Stomach smooth muscle (tissue), 2 donors: ENCODE results near the gene KCNJ4.

Source experiments
- H3K27ac ChIP-seq: one replicate; pipeline ENCODE4 v1.7.0; 2013; ENCODE audit warnings: mild to moderate bottlenecking, low read length, inconsistent platforms
- H3K27me3 ChIP-seq, 2 donors: one replicate each; pipeline ENCODE4 v1.7.0; 2013; ENCODE audit warnings: low read length in 2 of 2; ENCODE audit not compliant: insufficient read depth in 2 of 2, control insufficient read depth in 1 of 2
- H3K36me3 ChIP-seq, 2 donors: one replicate each; pipeline ENCODE4 v1.7.0; 2013; ENCODE audit warnings: low read length in 2 of 2; ENCODE audit not compliant: control insufficient read depth in 2 of 2, insufficient read depth in 2 of 2
- H3K4me1 ChIP-seq: one replicate; pipeline ENCODE4 v1.7.0; 2013; ENCODE audit warnings: low read length; ENCODE audit not compliant: control insufficient read depth, insufficient read depth
- H3K4me3 ChIP-seq, 2 donors: one replicate each; pipeline ENCODE4 v1.7.0; 2013; ENCODE audit warnings: low read length in 2 of 2
- H3K9ac ChIP-seq, 2 donors: one replicate each; pipeline ENCODE4 v1.7.0; 2013; ENCODE audit warnings: low read length in 2 of 2, mild to moderate bottlenecking in 1 of 2
- H3K9me3 ChIP-seq, 2 donors: one replicate each; pipeline ENCODE4 v1.7.0; 2013; ENCODE audit warnings: low read length in 2 of 2; ENCODE audit not compliant: control insufficient read depth in 2 of 2
- donor health status: healthy.
- donor health status: Pancreatic carcinoma.

The KCNJ4 gene

DNA sequence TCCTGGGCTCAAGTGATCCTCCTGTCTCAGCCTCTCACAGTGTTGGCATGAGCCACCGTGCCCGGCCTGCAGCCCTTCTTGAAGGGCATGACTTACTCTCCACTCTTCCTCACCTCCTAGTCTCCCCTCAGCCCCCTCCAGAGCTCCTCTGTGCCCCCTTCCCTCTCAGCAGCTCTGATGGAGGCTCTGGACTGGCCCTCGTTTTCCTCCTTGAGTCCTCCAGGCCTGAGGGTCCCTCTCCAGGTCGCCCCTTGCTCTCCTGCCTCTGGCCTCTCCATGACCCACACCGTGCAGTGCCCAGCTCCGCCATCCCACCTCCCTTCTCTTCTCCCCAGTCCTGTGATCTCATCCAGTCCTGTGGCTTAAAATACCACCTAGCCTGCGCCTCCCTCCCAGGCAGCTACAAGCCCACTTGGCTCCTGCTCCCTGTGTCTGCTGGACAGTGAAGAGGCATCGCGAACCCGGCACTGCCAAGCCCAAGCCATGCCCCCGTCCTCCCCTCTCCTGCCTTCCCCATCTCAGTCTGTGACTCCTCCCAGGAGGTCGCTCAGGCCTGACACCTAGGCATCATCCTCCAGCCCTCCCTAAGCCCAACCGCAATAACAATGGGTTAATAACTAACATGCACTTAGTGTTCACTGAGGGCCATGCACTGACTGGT lies 11.9 kb downstream of the KCNJ4 start:
- Histone ChIP-seq H3K27me3 (peaks cover 2 to 5% of the 10 kb centered on the region in 2 donors), H3K4me3 (no peak overlapping the region), H3K9me3 (no peaks in the 10 kb centered on the region), H3K27ac (no peak overlapping the region), H3K4me1 (no peaks in the 10 kb centered on the region), H3K9ac (no peak overlapping the region), H3K36me3 (no peaks in the 10 kb centered on the region)

GRCh38 chr22:38441620-38442287 lies 13.2 kb downstream of the KCNJ4 start:
- Histone ChIP-seq H3K9me3 (no peaks in the 10 kb centered on the region), H3K9ac (no peak overlapping the region), H3K4me3 (no peak overlapping the region), H3K36me3 (no peaks in the 10 kb centered on the region), H3K27me3 (peaks cover 2 to 5% of the 10 kb centered on the region in 2 donors), H3K4me1 (no peaks in the 10 kb centered on the region), H3K27ac (no peak overlapping the region)

DNA sequence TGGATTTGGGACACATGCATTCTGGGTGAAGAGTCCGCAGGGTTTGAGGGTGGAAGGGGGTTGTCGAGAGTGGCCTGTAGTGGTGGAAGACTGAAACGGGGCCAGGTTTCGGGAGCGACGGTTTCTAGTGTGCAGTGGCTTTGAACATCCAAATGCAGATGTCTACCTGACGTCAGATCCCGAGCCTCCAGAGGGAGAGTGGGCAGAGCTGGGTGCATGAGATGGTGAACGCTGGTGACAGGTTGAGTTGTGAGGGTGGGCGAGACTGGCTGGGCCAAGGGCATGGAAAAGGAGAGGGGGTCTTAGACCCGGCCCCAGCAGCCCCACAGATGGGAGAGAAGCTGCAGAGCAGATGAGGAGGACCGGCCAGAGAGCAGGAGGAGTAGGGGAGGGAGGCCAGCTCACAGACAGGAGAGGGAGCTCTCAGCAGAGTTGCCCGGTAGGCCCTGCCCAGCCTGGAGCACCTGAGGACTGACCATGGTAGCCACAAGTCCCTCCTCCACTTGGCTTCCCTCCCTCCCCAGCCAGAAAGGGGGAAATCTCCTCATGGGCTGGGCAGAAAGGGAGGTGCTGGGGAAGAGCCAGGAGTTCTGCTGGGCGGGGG lies 14.2 kb downstream of the KCNJ4 start:
- Histone ChIP-seq H3K36me3 (no peaks in the 10 kb centered on the region), H3K4me1 (no peaks in the 10 kb centered on the region), H3K9me3 (no peaks in the 10 kb centered on the region), H3K27me3 (no peaks in the 10 kb centered on the region), H3K4me3 (no peak overlapping the region), H3K27ac (no peak overlapping the region), H3K9ac (no peak overlapping the region)

DNA sequence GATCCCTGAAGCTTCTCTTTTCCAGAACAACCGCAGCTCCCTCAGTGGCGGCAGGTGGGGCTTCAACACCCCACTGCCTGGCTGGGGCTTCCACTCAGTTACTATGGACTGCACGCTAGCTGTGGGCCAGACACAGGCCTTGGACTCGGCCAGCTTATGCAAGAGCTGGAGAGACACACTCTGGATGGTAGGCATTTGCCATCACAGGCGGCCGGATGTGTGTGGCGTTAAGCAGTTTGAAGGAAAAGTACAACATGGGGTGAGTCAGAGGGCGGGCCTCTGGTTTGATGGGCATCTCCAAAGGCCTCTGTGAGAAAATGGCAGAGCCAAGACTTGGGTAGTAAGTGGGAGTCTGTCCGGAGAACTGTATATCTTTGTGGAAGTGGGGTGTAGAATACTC lies 17.6 kb downstream of the KCNJ4 start:
- H3K27me3 ChIP-seq, result peaks cover 0 to 5% of the 10 kb centered on the region in 2 donors
- H3K27ac ChIP-seq, result no peak overlapping the region
- no peak overlapping the region for H3K9ac ChIP-seq
- H3K4me3 ChIP-seq, result no peak overlapping the region
- no peaks in the 10 kb centered on the region for H3K36me3 ChIP-seq
- H3K4me1 ChIP-seq, result no peaks in the 10 kb centered on the region
- H3K9me3 ChIP-seq, result no peaks in the 10 kb centered on the region

- Histone ChIP-seq H3K9me3 (no peaks in the 10 kb centered on the region), H3K27me3 (peaks cover 0 to 5% of the 10 kb centered on the region in 2 donors), H3K27ac (no peak overlapping the region), H3K4me3 (no peak overlapping the region), H3K4me1 (no peaks in the 10 kb centered on the region), H3K9ac (no peak overlapping the region), H3K36me3 (no peaks in the 10 kb centered on the region)
These were observed 18.2 kb downstream of the KCNJ4 start for GRCh38 chr22:38436629-38437395.

- H3K27ac ChIP-seq, result no peak overlapping the region
- H3K4me1 ChIP-seq, result no peaks in the 10 kb centered on the region
- no peaks in the 10 kb centered on the region for H3K9me3 ChIP-seq
- H3K36me3 ChIP-seq, result no peaks in the 10 kb centered on the region
- peaks cover 0 to 5% of the 10 kb centered on the region in 2 donors for H3K27me3 ChIP-seq
- no peak overlapping the region for H3K9ac ChIP-seq
- no peak overlapping the region for H3K4me3 ChIP-seq
These were observed 19.0 kb downstream of the KCNJ4 start for GRCh38 chr22:38435965-38436364.

- Histone ChIP-seq H3K9me3 (no peaks in the 10 kb centered on the region), H3K36me3 (no peaks in the 10 kb centered on the region), H3K27me3 (peaks cover 0 to 5% of the 10 kb centered on the region in 2 donors), H3K4me3 (no peak overlapping the region), H3K27ac (no peak overlapping the region), H3K9ac (no peak overlapping the region), H3K4me1 (no peaks in the 10 kb centered on the region)
These were observed 20.0 kb downstream of the KCNJ4 start for GRCh38 chr22:38435010-38435409.

DNA sequence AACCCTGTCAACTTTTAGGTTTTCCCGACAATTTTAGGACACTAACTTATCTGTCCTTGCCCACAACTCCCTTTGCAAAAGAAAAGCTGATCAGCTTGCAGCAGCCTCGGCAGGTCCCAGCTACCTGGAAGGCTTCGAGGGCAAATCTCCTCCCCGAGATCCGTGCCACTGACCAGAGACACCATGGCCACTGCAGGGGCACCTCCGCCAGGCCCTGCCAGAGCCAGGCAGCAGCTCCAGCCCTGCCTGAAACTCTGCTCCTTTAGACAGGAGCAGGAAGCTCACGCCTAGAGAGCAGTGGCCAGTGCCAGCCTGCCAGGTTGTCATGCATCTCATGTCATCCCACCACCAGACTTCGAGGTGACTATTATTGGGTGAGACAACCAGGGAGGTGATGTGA lies 21.1 kb downstream of the KCNJ4 start:
- no peak overlapping the region for H3K9ac ChIP-seq
- no peaks in the 10 kb centered on the region for H3K9me3 ChIP-seq
- no peak overlapping the region for H3K4me3 ChIP-seq
- no peaks in the 10 kb centered on the region for H3K36me3 ChIP-seq
- peaks cover 4% of the 10 kb centered on the region for H3K4me1 ChIP-seq
- no peak overlapping the region for H3K27ac ChIP-seq
- peaks cover 0 to 5% of the 10 kb centered on the region in 2 donors for H3K27me3 ChIP-seq

DNA sequence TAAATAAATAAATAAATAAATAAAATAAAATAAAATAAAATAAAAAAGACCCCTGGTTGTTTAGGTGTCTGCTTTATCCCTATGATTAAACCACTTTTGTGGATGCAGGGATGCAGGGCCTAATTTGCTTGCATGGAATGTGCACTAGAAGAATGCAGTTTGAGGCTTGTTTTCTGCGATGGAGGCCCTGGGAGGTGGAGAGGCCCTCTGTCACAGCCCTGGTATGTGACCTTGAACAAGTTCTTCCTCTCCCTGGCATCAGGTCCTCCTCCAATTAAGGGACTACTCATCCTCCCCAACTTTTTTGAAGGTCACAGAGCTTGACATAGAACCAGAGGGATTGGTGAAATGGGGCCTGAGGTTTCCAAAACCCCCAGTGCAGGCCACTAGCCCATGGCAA lies 22.7 kb downstream of the KCNJ4 start:
- Histone ChIP-seq H3K9ac (no peak overlapping the region), H3K36me3 (no peaks in the 10 kb centered on the region), H3K27me3 (peaks cover 0 to 5% of the 10 kb centered on the region in 2 donors), H3K4me1 (peaks cover 4% of the 10 kb centered on the region), H3K27ac (no peak overlapping the region), H3K9me3 (no peaks in the 10 kb centered on the region), H3K4me3 (no peak overlapping the region)

- H3K9me3 ChIP-seq, result no peaks in the 10 kb centered on the region
- no peak overlapping the region for H3K9ac ChIP-seq
- no peaks in the 10 kb centered on the region for H3K36me3 ChIP-seq
- H3K27me3 ChIP-seq, result peaks cover 0 to 5% of the 10 kb centered on the region in 2 donors
- H3K27ac ChIP-seq, result no peak overlapping the region
- H3K4me1 ChIP-seq, result peaks cover 4% of the 10 kb centered on the region
- no peak overlapping the region for H3K4me3 ChIP-seq
These were observed 23.6 kb downstream of the KCNJ4 start for GRCh38 chr22:38431266-38432010.
